Effector CD4-positive, alpha-beta T cell (primary cell): ENCODE data around the gene EIF2A.
"Not testable (repeated sequence)": the region's sequence is repeated elsewhere in the genome, so short reads cannot be mapped to it uniquely, and the experiment has no call there.

ENCODE experiments used
- DNase-seq: peaks from one replicate; pipeline ENCODE4 v3.0.0-alpha.2; 2020

The EIF2A gene

DNA sequence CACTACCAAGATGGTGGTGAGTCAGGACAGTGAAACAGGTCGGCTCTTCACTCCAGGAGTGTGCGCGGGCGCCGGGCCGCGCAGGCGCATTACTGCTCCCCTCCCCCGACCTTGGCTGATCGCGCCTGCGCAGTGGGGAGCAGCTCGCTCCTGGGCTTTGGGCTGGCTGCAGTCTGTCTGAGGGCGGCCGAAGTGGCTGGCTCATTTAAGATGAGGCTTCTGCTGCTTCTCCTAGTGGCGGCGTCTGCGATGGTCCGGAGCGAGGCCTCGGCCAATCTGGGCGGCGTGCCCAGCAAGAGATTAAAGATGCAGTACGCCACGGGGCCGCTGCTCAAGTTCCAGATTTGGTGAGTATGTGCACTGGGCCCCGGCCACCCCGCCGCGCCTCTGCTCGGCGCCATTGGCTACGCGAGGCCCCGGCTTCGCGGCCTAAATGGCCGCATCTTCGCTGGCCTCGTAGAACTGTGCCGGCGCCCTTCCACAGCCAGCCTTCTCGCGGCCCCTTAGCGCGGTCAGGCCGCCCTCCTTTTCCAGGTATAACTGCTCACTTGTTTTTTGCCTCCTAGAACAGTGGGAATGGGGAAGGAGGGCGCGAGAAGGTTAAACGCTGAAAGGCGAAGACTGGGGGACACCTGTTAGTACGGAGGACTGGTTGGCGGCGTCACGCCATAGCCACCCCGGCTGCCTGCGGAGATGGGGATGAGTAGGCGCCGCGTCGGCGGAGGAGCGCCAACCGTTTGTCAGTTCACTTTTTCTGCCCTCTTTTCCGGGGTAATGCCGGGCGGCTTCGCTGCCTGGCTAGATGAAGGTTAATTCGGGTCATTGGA is 56.8 kb downstream of the EIF2A start, which contains the start of gene SELENOT:
Gene SELENOT (plus strand): TSS at position 169 of the 827 bp plus-strand sequence. CDS start 42 bp downstream, at position 211.
- DNase-seq = peak; percentile 90

GRCh38 chr3:150603980-150604319 is 57.4 kb downstream of the EIF2A start:
- DNase-seq = no peak

GRCh38 chr3:150605998-150606641 is 59.5 kb downstream of the EIF2A start:
- DNase-seq = no peak

DNA sequence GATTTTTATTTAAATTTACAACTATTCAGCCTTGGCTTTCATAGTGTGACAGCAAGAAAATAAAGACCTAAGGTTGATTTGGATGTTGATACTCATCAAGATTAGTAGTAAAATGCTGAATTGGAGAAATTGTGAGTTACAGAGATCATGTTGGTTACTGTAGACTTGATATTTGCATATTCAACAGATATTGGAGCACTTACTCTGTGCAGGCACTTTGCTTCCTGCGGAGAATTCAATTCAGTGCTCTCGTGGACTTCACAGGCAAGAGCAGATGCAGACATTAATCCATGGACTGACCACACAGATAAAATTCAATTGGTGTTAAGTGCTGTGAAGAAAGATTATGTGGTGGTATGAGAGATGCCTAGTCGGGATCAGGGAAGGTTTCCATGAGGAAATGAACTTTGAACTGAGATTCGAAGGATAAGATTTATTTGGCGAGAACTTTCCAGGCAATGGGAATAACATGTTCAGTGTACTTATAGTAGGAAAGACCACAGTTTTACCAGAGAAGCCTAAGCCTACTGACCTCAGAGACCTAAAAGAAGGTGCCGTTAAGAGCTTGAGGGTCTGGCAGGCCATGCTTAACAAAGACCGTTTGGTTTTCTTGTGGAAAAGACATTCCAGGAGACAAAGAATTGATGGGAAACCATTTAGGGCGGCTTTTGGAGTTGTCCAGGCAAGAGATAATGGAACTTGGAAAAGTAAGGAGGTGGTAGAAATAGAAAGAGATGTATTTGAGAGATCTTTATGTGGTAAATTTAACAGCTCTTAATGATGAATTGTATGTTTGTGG is 60.9 kb downstream of the EIF2A start:
- no peak for DNase-seq

DNA sequence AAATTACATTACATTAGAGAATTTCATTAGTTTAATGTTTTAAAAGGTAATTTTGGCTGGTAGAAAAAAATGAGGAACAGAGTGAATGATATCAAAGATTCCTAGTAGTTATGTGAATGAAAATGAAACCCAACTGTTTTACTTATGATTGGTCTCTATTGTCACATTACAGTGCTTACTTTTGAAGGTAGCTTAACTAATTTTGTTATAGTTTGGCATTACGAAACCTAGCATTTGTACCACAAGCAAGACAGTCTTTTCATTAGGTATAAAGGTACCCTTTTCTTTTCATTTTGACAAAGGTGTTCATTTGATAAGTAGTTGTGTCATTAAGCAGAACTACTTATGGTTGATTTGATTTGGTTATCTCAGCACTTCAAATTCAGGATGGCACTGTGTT is 63.4 kb downstream of the EIF2A start:
- no peak for DNase-seq

DNA sequence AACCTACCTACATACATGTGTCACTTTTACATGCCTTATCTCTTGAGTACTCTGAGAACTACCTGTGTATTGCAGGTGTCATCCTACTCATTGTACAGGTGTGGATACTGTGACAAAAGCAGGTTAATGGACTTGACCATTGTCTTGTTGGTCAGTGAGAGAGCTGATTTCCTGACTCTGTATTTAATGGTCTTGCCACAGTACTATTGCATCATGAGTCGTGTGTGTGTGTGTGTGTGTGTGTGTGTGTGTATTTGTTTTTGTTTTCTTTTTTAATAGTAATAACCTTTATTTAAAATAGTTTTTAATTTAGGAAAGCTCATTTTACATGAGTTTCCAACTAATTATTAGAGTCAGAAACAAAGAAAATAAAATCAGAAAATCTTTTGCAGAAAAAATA is 64.2 kb downstream of the EIF2A start:
- DNase-seq = no peak

- no peak for DNase-seq
These were observed 65.1 kb downstream of the EIF2A start for GRCh38 chr3:150611666-150612065.

DNA sequence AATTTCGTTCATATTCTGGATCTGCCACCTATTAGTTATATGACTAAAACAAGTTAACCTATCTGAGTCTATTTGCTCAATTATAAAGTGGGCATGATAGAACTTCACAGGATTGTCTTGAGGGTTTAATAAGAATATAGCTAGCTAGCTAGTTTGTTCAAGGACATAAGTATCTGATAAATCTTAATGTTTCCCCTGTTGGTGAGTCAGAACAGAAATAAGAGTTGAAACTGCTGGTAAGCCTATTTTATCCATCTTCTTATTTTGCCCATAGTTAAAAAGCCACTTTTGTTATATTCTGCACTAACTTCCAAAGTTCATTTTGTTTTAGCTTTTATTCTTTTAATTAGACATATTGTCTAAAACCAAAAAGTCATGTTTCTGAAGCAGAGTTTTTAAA is 65.9 kb downstream of the EIF2A start:
- no peak for DNase-seq

DNA sequence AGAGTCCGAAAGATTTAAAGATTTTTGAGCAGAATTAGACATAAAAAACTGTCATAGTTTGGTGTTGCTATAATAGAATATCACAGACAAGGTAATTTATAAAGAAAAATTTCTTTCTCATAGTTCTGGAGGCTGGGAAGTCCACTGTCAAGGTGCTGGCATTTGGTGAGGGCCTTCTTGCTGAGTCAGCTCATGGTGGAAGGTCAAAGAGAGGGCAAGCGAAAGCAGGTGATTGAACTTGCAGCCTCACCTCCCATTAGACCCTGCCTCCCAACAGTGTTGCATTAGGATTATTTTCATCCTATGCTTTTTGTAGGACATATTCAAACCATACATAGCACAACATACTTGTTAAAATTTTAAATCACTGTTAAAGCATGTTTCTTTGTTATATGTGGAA is 66.4 kb downstream of the EIF2A start:
- no peak for DNase-seq

- no peak for DNase-seq
These were observed 67.3 kb downstream of the EIF2A start for GRCh38 chr3:150613709-150614480.

- DNase-seq = no peak
These were observed 73.6 kb downstream of the EIF2A start for GRCh38 chr3:150620002-150620689.

DNA sequence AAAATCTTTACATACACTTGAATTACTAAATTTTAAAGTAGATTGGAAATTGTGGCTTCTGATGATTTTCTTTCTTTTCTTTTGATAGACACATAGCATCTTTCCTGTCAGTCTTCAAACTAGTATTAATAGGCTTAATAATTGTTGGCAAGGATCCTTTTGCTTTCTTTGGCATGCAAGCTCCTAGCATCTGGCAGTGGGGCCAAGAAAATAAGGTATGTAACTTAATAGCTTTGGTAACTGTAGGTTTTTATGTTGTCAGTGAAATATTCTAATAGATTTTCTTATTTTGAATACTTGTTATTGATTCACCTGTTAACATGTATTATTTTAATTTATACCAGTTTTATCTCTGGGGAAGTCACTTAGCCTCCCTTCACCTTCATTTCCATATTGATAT is 76.4 kb downstream of the EIF2A start:
- DNase-seq = not testable (repeated sequence)

- DNase-seq = no peak
These were observed 77.4 kb downstream of the EIF2A start for GRCh38 chr3:150623945-150624344.

GRCh38 chr3:150626148-150626930 is 79.8 kb downstream of the EIF2A start:
- no peak for DNase-seq

DNA sequence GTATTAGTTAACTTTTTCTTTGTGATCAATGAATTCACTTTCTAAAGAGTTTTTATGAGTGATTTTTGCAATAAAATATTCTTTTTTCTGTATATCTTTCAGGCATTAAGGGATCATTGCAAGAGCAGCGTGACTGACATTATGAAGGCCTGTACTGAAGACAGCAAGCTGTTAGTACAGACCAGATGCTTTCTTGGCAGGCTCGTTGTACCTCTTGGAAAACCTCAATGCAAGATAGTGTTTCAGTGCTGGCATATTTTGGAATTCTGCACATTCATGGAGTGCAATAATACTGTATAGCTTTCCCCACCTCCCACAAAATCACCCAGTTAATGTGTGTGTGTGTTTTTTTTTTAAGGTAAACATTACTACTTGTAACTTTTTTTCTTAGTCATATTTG is 81.0 kb downstream of the EIF2A start:
- DNase-seq = no peak

DNA sequence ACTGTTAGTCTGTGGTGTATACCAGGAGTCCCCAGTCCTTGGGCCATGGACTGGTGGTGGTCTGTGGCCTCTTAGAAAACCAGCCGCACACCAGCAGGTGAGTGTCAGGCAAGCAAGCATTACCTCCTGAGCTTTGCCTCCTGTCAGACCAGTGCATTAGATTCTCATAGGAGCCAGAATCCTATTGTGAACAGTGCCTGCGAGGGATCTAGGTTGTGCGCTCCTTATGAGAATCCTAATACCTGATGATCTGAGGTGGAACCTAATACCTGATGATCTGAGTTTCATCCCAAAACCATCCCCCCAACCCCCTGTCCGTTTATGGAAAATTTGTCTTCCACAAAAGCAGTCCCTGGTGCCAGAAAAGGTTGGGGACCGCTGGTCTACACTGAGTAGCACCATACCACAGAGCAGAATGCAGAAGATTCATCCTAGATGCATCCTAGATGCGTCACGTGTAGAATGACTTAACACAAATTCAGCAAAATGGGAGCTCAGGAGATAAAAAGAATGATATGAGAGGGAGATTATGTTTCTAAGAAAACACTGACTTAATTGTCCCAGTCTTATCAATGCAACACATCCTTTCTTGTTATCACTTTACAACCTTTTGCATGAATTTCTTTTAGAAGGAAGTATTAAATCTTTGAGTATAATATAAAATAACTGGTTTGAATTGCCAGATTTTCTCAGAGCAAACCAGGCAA is 85.1 kb downstream of the EIF2A start:
- no peak for DNase-seq

- no peak for DNase-seq
These were observed 88.5 kb downstream of the EIF2A start for GRCh38 chr3:150635076-150635475.

DNA sequence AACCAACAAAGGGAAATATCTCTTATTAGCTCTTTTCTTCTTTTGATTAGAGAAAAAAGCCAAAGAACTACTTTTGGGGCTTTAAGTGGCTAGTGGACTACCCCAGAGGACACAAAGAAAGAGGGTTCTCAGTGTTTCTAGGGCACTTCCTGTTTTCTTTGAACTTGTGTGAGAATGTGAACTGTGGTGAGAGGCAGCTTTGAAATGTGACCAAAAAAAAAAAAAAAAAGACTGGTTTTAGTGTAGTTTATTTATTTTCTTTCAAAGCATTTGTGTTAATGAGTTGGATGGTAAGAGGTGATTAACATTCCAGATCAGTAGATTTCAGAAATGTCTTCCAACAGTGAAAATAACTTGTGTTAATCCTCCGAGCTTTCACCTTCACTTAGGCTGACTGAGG is 88.9 kb downstream of the EIF2A start:
- no peak for DNase-seq
